Measurements from ENCODE around the gene TAX1BP3. TPM values are rescaled to one million over a fixed set of nuclear protein-coding genes. Genes with fewer than 3 reads are reported as not detected.

The TAX1BP3 gene
- total and polyA plus RNA-seq, 2 experiments from 2014 or later, result 98.7 to 134 TPM

- Mint-ChIP-seq H3K36me3 (ENCODE audit: low read depth) (peaks cover 13% of the 10 kb centered on the region; the same call in 2 of the 3 replicates), H3K27me3 (ENCODE audit: insufficient read depth, low read depth, poor library complexity) (peaks cover 8% of the 10 kb centered on the region), H3K27ac (no peak overlapping the region), H3K4me3 (no peak overlapping the region; the same call in 2 of the 3 replicates), H3K9me3 (no peaks in the 10 kb centered on the region; the same call in 2 of the 3 replicates), H3K4me1 (peaks cover 15% of the 10 kb centered on the region)
- no peak for ATAC-seq
- Histone ChIP-seq H3K4me2 (no peak overlapping the region), H3F3A (replicated peaks; ENCODE audit: low read depth) (peaks cover 18% of the 10 kb centered on the region; the same call in 1 of the 2 replicates), H3K36me3 (ENCODE audit: insufficient read depth) (no peaks in the 10 kb centered on the region), H3K27me3 (ENCODE audit: insufficient read depth) (no peaks in the 10 kb centered on the region), H3K27ac (ENCODE audit: low read depth) (0 out of 2 replicates have a peak overlapping the region, but pooled peaks have one; percentile 6), H3K79me2 (replicated peaks; ENCODE audit: insufficient read depth) (peaks cover 24% of the 10 kb centered on the region), H4K20me1 (replicated peaks; ENCODE audit: insufficient read depth) (peaks cover 11% of the 10 kb centered on the region), H3K9me2 (ENCODE audit: insufficient read depth) (no peaks in the 10 kb centered on the region), H3K4me3 (no peak overlapping the region), H3K4me1 (ENCODE audit: insufficient read depth) (peaks cover 4% of the 10 kb centered on the region; the same call in 1 of the 2 replicates), H2AFZ (no peak overlapping the region)
- DNase-seq (ENCODE audit: low spot score), result no peak
- TF ChIP-seq CREB1 (CRISPR knock-in tag; IDR thresholded peaks at IDR 0.05; ENCODE audit: low read depth) (no peak), ZNF462 (CRISPR knock-in tag; IDR thresholded peaks at IDR 0.05) (no peak), ETS1 (IDR thresholded peaks at IDR 0.05) (no peak), ZNF114 (CRISPR knock-in tag; IDR thresholded peaks at IDR 0.05) (no peak), JUNB (IDR thresholded peaks at IDR 0.05; ENCODE audit: unreplicated experiment) (no peak), POLR2AphosphoS5 (IDR thresholded peaks at IDR 0.05; ENCODE audit: low read depth) (no peak), STAT1 (IDR thresholded peaks at IDR 0.05; ENCODE audit: unreplicated experiment) (no peak), REST (IDR thresholded peaks at IDR 0.05; ENCODE audit: unreplicated experiment) (no peak), ZNF331 (CRISPR knock-in tag; IDR thresholded peaks at IDR 0.05; ENCODE audit: low read depth) (no peak)
These were observed 4.2 kb upstream of the TAX1BP3 start for GRCh38 chr17:3672571-3672970.

All from GM23338 (cell line).